SK-N-SH treated with all-trans-retinoic acid at 6 μM for 48 hours (cell line): Measurements from ENCODE around the gene FUOM.

Source experiments
- ATAC-seq: fragments of 200-7000 bp; cut with Tn5 transposase; 3 replicates; pipeline ENCODE4 v1.9.1; 2020; ENCODE audit warnings: mild to moderate bottlenecking, moderate library complexity
- ARNTL ChIP-seq: fragments of 450-650 bp; formaldehyde crosslinking; IDR thresholded peaks from 2 replicates; pipeline ENCODE4 v1.5.0; 2020; ENCODE audit warnings: low read depth, mild to moderate bottlenecking, moderate library complexity, borderline replicate concordance
- CREB5 ChIP-seq: fragments of 250-450 bp; sonication (Bioruptor Pico); IDR thresholded peaks from 2 replicates; pipeline ENCODE4 v1.5.1; 2020; ENCODE audit warnings: low read depth, mild to moderate bottlenecking, moderate library complexity
- CSDC2 ChIP-seq: fragments of 250-450 bp; sonication (Bioruptor Pico); IDR thresholded peaks from 2 replicates; pipeline ENCODE4 v1.5.0; 2020; ENCODE audit warnings: mild to moderate bottlenecking, moderate library complexity
- ESRRG ChIP-seq: fragments of 250-450 bp; sonication (Bioruptor Pico); IDR thresholded peaks from 2 replicates; pipeline ENCODE4 v1.6.1; 2021; ENCODE audit warnings: mild to moderate bottlenecking
- GLIS3 ChIP-seq: fragments of 250-450 bp; sonication (Bioruptor Pico); IDR thresholded peaks from 2 replicates; pipeline ENCODE4 v1.5.0; 2020; ENCODE audit warnings: mild to moderate bottlenecking, moderate library complexity
- ISL1 ChIP-seq: fragments of 250-450 bp; sonication (Bioruptor Pico); IDR thresholded peaks from 2 replicates; pipeline ENCODE4 v2.1.2; 2022; ENCODE audit warnings: mild to moderate bottlenecking, moderate library complexity
- PATZ1 ChIP-seq: fragments of 250-450 bp; sonication (Bioruptor Pico); IDR thresholded peaks from 2 replicates; pipeline ENCODE4 v1.8.0; 2020; ENCODE audit warnings: mild to moderate bottlenecking, moderate library complexity, borderline replicate concordance
- PPARA ChIP-seq: fragments of 250-450 bp; sonication (Bioruptor Pico); IDR thresholded peaks from 2 replicates; pipeline ENCODE4 v1.5.0; 2020; ENCODE audit warnings: mild to moderate bottlenecking, borderline replicate concordance
- RARB ChIP-seq: fragments of 250-450 bp; sonication (Bioruptor Pico); IDR thresholded peaks from 2 replicates; pipeline ENCODE4 v1.8.0; 2021; ENCODE audit warnings: mild to moderate bottlenecking, moderate library complexity
- TCF4 ChIP-seq: fragments of 250-450 bp; sonication (Bioruptor Pico); IDR thresholded peaks from 2 replicates; pipeline ENCODE4 v1.8.0; 2021; ENCODE audit warnings: mild to moderate bottlenecking, moderate library complexity, borderline replicate concordance
- TOX ChIP-seq: fragments of 250-450 bp; sonication (Bioruptor Pico); IDR thresholded peaks from 2 replicates; pipeline ENCODE4 v1.8.0; 2021; ENCODE audit warnings: mild to moderate bottlenecking, moderate library complexity, borderline replicate concordance
- TSHZ2 ChIP-seq: fragments of 250-450 bp; sonication (Bioruptor Pico); IDR thresholded peaks from 2 replicates; pipeline ENCODE4 v1.5.0; 2020; ENCODE audit warnings: mild to moderate bottlenecking, moderate library complexity
- ZC3H10 ChIP-seq: fragments of 250-450 bp; sonication (Bioruptor Pico); IDR thresholded peaks from 2 replicates; pipeline ENCODE4 v1.5.1; 2021; ENCODE audit warnings: mild to moderate bottlenecking, moderate library complexity
- ZFP3 ChIP-seq: fragments of 250-450 bp; sonication (Bioruptor Pico); IDR thresholded peaks from 2 replicates; pipeline ENCODE4 v1.5.0; 2020; ENCODE audit warnings: mild to moderate bottlenecking, moderate library complexity
- ZFP30 ChIP-seq: fragments of 450-650 bp; formaldehyde crosslinking; IDR thresholded peaks from 2 replicates; pipeline ENCODE4 v1.5.0; 2022; ENCODE audit warnings: mild to moderate bottlenecking, moderate library complexity
- ZNF565 ChIP-seq: fragments of 450-650 bp; formaldehyde crosslinking; conservative IDR thresholded peaks from 2 replicates; pipeline ENCODE4 v1.5.0; 2020; ENCODE audit warnings: low read depth, mild to moderate bottlenecking, moderate library complexity
- ZNF70 ChIP-seq: fragments of 450-650 bp; formaldehyde crosslinking; IDR thresholded peaks from 2 replicates; pipeline ENCODE4 v1.5.0; 2020; ENCODE audit warnings: mild to moderate bottlenecking, moderate library complexity
- ZNF8 ChIP-seq: fragments of 450-650 bp; formaldehyde crosslinking; IDR thresholded peaks from 2 replicates; pipeline ENCODE4 v1.5.0; 2020; ENCODE audit warnings: mild to moderate bottlenecking, moderate library complexity
- TF ChIP-seq, protein P1 (sequence below): fragments of 250-450 bp; sonication (Bioruptor Pico); IDR thresholded peaks from 2 replicates; pipeline ENCODE4 v1.8.0; 2021; ENCODE audit warnings: low read depth, mild to moderate bottlenecking, moderate library complexity, borderline replicate concordance

The FUOM gene

GRCh38 chr10:133307776-133308420 lies 49.9 kb downstream of the FUOM start (continued):
- TF ChIP-seq PATZ1 (CRISPR knock-in tag) (no peak), ESRRG (CRISPR knock-in tag) (no peak), GLIS3 (no peak), ARNTL (no peak), ZC3H10 (CRISPR knock-in tag) (no peak), ZNF70 (CRISPR knock-in tag) (no peak)
- TF ChIP-seq, all 23 proteins: peak for 0

GRCh38 chr10:133306941-133307379 lies 50.9 kb downstream of the FUOM start:
- TF ChIP-seq ZNF70 (CRISPR knock-in tag) (no peak), ZNF565 (CRISPR knock-in tag) (no peak), ZFP3 (CRISPR knock-in tag) (no peak), PPARA (CRISPR knock-in tag) (no peak), CSDC2 (CRISPR knock-in tag) (no peak), TSHZ2 (no peak), ESRRG (CRISPR knock-in tag) (no peak), PATZ1 (CRISPR knock-in tag) (no peak)
- ATAC-seq, result no peak

DNA sequence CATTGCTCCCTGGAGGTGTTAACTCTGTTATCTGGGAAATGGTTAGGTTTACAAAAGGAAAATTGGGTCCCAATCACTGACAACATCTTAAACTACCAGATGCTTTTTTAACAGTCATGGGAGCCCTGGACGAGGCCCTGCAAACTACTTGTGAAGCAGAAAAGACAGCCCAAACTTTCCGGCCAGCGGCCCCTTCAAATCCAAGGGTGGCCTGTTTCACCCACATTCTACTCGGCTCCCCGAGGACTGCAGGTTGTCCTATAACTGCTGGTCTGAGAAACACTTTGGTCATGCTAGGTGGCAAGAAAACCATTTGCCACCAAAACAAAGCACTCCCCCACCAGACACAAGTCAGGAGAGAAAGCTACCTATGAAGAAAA lies 51.7 kb downstream of the FUOM start:
- no peak for ATAC-seq
- TF ChIP-seq ZNF565 (CRISPR knock-in tag), result no peak
- TF ChIP-seq PPARA (CRISPR knock-in tag), result no peak
- no peak for TF ChIP-seq CSDC2 (CRISPR knock-in tag)
- TF ChIP-seq, protein P1, sequence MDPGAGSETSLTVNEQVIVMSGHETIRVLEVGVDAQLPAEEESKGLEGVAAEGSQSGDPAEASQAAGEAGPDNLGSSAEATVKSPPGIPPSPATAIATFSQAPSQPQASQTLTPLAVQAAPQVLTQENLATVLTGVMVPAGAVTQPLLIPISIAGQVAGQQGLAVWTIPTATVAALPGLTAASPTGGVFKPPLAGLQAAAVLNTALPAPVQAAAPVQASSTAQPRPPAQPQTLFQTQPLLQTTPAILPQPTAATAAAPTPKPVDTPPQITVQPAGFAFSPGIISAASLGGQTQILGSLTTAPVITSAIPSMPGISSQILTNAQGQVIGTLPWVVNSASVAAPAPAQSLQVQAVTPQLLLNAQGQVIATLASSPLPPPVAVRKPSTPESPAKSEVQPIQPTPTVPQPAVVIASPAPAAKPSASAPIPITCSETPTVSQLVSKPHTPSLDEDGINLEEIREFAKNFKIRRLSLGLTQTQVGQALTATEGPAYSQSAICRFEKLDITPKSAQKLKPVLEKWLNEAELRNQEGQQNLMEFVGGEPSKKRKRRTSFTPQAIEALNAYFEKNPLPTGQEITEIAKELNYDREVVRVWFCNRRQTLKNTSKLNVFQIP (CRISPR knock-in tag), result no peak
- TF ChIP-seq ARNTL, result no peak
- TF ChIP-seq RARB (CRISPR knock-in tag), result no peak
- TF ChIP-seq TOX (CRISPR knock-in tag), result no peak
- TF ChIP-seq ESRRG (CRISPR knock-in tag), result no peak
- TF ChIP-seq ISL1 (CRISPR knock-in tag), result no peak
- TF ChIP-seq TSHZ2, result no peak
- no peak for TF ChIP-seq PATZ1 (CRISPR knock-in tag)
- TF ChIP-seq TCF4 (CRISPR knock-in tag), result no peak
- no peak for TF ChIP-seq ZFP30 (CRISPR knock-in tag)
- TF ChIP-seq CREB5 (CRISPR knock-in tag), result no peak
- TF ChIP-seq ZNF70 (CRISPR knock-in tag), result no peak
- TF ChIP-seq ZNF8 (CRISPR knock-in tag), result no peak
- TF ChIP-seq ZFP3 (CRISPR knock-in tag), result no peak
